ENCODE results near the gene FBXL4.

The FBXL4 gene

GRCh38 chr6:98836962-98837944 lies 110.5 kb downstream of the FBXL4 start:
- DNase-seq, result no peak

GRCh38 chr6:98836025-98836961 lies 111.5 kb downstream of the FBXL4 start:
- DNase-seq, result no peak

- DNase-seq, result no peak
Measured at GRCh38 chr6:98835149-98836024, 112.4 kb downstream of the FBXL4 start.

GRCh38 chr6:98834060-98835031 lies 113.4 kb downstream of the FBXL4 start, which contains the start of gene POU3F2:
Gene POU3F2, plus strand, starts transcription at chr6:98834574. Its CDS starts 300 bp downstream, at chr6:98834874.
- DNase-seq, result peak; percentile 71 to 76

GRCh38 chr6:98833307-98834059 lies 114.3 kb downstream of the FBXL4 start:
- DNase-seq, result peak in 1 of 2 donors; percentile 29

- no peak for DNase-seq
Measured at GRCh38 chr6:98833057-98833306, 114.8 kb downstream of the FBXL4 start.

- DNase-seq, result no peak
Measured at GRCh38 chr6:98832284-98833056, 115.3 kb downstream of the FBXL4 start.

- no peak for DNase-seq
Measured at GRCh38 chr6:98831959-98832283, 115.8 kb downstream of the FBXL4 start.

GRCh38 chr6:98831057-98831958 lies 116.4 kb downstream of the FBXL4 start:
- no peak for DNase-seq

GRCh38 chr6:98830146-98830545 lies 117.6 kb downstream of the FBXL4 start:
- DNase-seq, result no peak

- DNase-seq, result no peak
Measured at GRCh38 chr6:98828941-98829411, 118.8 kb downstream of the FBXL4 start.

GRCh38 chr6:98828211-98828788 lies 119.4 kb downstream of the FBXL4 start:
- DNase-seq, result no peak

GRCh38 chr6:98827295-98828159 lies 120.2 kb downstream of the FBXL4 start:
- no peak for DNase-seq

GRCh38 chr6:98825600-98826230 lies 122.0 kb downstream of the FBXL4 start:
- no peak for DNase-seq

- DNase-seq, result no peak
Measured at GRCh38 chr6:98824902-98825599, 122.7 kb downstream of the FBXL4 start.
